GM18508 (cell line): ENCODE measurements around the gene IL31RA.

Experiments used
- ATAC-seq: cut with Tn5 transposase; IDR thresholded peaks from one replicate; pipeline ENCODE4 v1.9.1; 2021; ENCODE audit warnings: moderate number of reproducible peaks; ENCODE audit not compliant: insufficient read depth, unreplicated experiment

Gene IL31RA

GRCh38 chr5:55899344-55899743, 48.2 kb downstream of the IL31RA start:
- no peak for ATAC-seq

- ATAC-seq = no peak
These were observed 48.9 kb downstream of the IL31RA start for GRCh38 chr5:55900068-55900467.

- no peak for ATAC-seq
These were observed 49.6 kb downstream of the IL31RA start for GRCh38 chr5:55900776-55901175.

- ATAC-seq = no peak
These were observed 51.5 kb downstream of the IL31RA start for GRCh38 chr5:55902696-55903095.

GRCh38 chr5:55903121-55903701, 52.1 kb downstream of the IL31RA start:
- ATAC-seq = peak; percentile 85

GRCh38 chr5:55904152-55904551, 53.0 kb downstream of the IL31RA start:
- ATAC-seq = no peak

GRCh38 chr5:55905251-55905650, 54.1 kb downstream of the IL31RA start:
- ATAC-seq = no peak

GRCh38 chr5:55907927-55908326, 56.8 kb downstream of the IL31RA start:
- ATAC-seq = no peak

- no peak for ATAC-seq
These were observed 57.6 kb downstream of the IL31RA start for GRCh38 chr5:55908804-55909203.

- ATAC-seq = no peak
These were observed 60.9 kb downstream of the IL31RA start for GRCh38 chr5:55911784-55912653.

- ATAC-seq = peak; percentile 96
These were observed 62.6 kb downstream of the IL31RA start for GRCh38 chr5:55913466-55914413.

GRCh38 chr5:55914971-55915370, 63.8 kb downstream of the IL31RA start:
- no peak for ATAC-seq

GRCh38 chr5:55915783-55916182, 64.6 kb downstream of the IL31RA start:
- ATAC-seq = no peak

GRCh38 chr5:55916986-55917385, 65.8 kb downstream of the IL31RA start:
- ATAC-seq = no peak

- no peak for ATAC-seq
These were observed 66.4 kb downstream of the IL31RA start for GRCh38 chr5:55917402-55918086.

GRCh38 chr5:55918087-55919035, 67.2 kb downstream of the IL31RA start:
- no peak for ATAC-seq

- no peak for ATAC-seq
These were observed 68.5 kb downstream of the IL31RA start for GRCh38 chr5:55919625-55920024.

GRCh38 chr5:55920784-55921183, 69.6 kb downstream of the IL31RA start:
- ATAC-seq = no peak

- no peak for ATAC-seq
These were observed 70.5 kb downstream of the IL31RA start for GRCh38 chr5:55921617-55922016.
